ENCODE measurements around the gene RTEL1. TPM values are rescaled to one million over a fixed set of nuclear protein-coding genes. Genes with fewer than 3 reads are reported as not detected.

Gene RTEL1
- total RNA-seq, 1 experiment from 2014 or later: 33.4 TPM

DNA sequence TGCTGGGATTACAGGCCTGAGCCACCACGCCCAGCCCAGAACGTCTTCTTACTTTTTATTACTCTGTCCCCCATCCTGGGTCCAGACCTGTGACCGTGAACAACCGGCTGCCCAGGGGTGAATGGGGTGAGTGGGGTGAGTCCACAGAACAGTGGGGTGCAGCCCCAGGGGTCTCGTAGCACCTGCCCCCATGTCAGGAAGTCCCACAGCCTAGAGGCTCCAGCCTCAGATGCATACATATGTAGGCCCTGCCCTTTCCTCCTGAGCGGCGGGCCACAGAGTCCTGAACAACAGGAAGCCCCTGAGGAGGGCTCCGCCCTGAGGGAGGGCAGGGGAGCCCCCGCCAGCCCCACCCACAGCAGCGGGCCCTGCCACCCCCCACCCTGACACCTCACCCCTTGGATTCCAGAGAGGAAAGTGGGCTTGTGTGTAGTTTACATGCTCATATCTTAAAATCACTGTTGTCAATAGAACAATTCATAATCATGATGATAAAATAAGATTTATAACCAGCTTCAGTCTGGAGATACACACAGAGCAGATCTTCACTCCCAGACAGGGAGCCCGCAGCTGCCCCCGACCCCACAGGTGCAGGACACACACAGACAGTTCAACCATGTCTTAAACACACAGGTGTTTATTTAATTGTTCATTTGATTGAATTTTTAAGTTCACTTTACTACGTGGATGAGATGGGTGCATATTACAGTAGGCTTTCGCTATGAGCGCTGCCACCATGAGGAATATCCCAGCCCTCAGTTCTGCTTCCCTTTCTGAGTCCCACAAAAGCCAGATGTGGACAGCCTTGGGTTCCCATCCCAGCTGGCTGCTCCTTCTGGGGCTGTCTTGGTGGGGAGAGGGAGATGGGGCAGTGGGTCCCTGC, 18.8 kb upstream of the RTEL1 start:
- H3K27ac ChIP-seq (ENCODE audit: insufficient read length, low read depth, low read length): no peak overlapping the region
- no peak overlapping the region for H4K5ac ChIP-seq (ENCODE audit: insufficient read length, low read depth, low read length)
- TF ChIP-seq, protein P1, sequence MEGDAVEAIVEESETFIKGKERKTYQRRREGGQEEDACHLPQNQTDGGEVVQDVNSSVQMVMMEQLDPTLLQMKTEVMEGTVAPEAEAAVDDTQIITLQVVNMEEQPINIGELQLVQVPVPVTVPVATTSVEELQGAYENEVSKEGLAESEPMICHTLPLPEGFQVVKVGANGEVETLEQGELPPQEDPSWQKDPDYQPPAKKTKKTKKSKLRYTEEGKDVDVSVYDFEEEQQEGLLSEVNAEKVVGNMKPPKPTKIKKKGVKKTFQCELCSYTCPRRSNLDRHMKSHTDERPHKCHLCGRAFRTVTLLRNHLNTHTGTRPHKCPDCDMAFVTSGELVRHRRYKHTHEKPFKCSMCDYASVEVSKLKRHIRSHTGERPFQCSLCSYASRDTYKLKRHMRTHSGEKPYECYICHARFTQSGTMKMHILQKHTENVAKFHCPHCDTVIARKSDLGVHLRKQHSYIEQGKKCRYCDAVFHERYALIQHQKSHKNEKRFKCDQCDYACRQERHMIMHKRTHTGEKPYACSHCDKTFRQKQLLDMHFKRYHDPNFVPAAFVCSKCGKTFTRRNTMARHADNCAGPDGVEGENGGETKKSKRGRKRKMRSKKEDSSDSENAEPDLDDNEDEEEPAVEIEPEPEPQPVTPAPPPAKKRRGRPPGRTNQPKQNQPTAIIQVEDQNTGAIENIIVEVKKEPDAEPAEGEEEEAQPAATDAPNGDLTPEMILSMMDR (conservative IDR thresholded peaks at IDR 0.05): no peak
- H2BK15ac ChIP-seq (ENCODE audit: low read depth, low read length): no peak overlapping the region
- no peak overlapping the region for H2BK12ac ChIP-seq (ENCODE audit: insufficient read length, low read depth, low read length)
- H3K56ac ChIP-seq (ENCODE audit: insufficient read length, low read depth, low read length): no peak overlapping the region
- H3K4me1 ChIP-seq (ENCODE audit: insufficient read depth, low read length): no peaks in the 10 kb centered on the region
- no peak overlapping the region for H3K23ac ChIP-seq (ENCODE audit: insufficient read length, low read depth, low read length)
- H4K8ac ChIP-seq (replicated peaks; ENCODE audit: insufficient read length, low read depth, low read length): no peak overlapping the region
- no peak overlapping the region for H2BK20ac ChIP-seq (ENCODE audit: low read depth, low read length, poor library complexity, severe bottlenecking)
- no peak for DNase-seq
- Mint-ChIP-seq H3K4me3 (no peak overlapping the region), H3K27ac (peak overlapping the region in 1 of 3 experiments; percentile 92; a peak in 1 of 7 replicates), H3K9me3 (no peaks in the 10 kb centered on the region; a peak in 1 of 5 replicates), H3K36me3 (ENCODE audit: insufficient read depth in 1 of 3, low read depth in 3 of 3) (peaks cover 0 to 3% (median 0%) of the 10 kb centered on the region in 3 experiments; a peak in 2 of 7 replicates), H3K4me1 (peaks cover 6 to 15% of the 10 kb centered on the region in 2 experiments), H3K27me3 (ENCODE audit: low read depth) (peaks cover 3% of the 10 kb centered on the region)
- H3K23me2 ChIP-seq (ENCODE audit: insufficient read length, low read depth, low read length, poor library complexity, severe bottlenecking): peaks cover 7% of the 10 kb centered on the region
- H3T11ph ChIP-seq (ENCODE audit: low read length): no peak overlapping the region
- no peak overlapping the region for H2AK5ac ChIP-seq (ENCODE audit: insufficient read length, low read length)
- no CpG with 5 or more reads among the region's 15 CpGs for WGBS (ENCODE audit: extremely low coverage, insufficient read length, low lambda C conversion rate)
- H3K9me3 ChIP-seq (ENCODE audit: control insufficient read depth, low read depth, low read length): no peaks in the 10 kb centered on the region
- H2BK5ac ChIP-seq (ENCODE audit: insufficient read length, low read length): no peak overlapping the region
- no peaks in the 10 kb centered on the region for H3K79me1 ChIP-seq (ENCODE audit: insufficient read depth, low read depth, low read length, poor library complexity, severe bottlenecking)
- H3K4ac ChIP-seq (ENCODE audit: low read depth, low read length): no peak overlapping the region
- no peak overlapping the region for H3K18ac ChIP-seq (ENCODE audit: insufficient read length, low read depth, low read length)
- H2BK120ac ChIP-seq (ENCODE audit: low read depth, low read length, poor library complexity, severe bottlenecking): no peak overlapping the region
- H4K91ac ChIP-seq (ENCODE audit: insufficient read length, low read depth, low read length): no peak overlapping the region
- H2AFZ ChIP-seq (ENCODE audit: low read length): no peak overlapping the region
- no peaks in the 10 kb centered on the region for H3K79me2 ChIP-seq (ENCODE audit: insufficient read depth, low read length)
- H4K20me1 ChIP-seq (ENCODE audit: control insufficient read depth, insufficient read depth, insufficient read length): no peaks in the 10 kb centered on the region
- no peak overlapping the region for H3K9ac ChIP-seq (ENCODE audit: extremely low read depth, insufficient read length, low read length)
- no peaks in the 10 kb centered on the region for H3K27me3 ChIP-seq (ENCODE audit: insufficient read depth, low read length)
- no peak overlapping the region for H3K4me2 ChIP-seq (ENCODE audit: insufficient read depth, insufficient read length, low read length)
- no peak overlapping the region for H3K14ac ChIP-seq (ENCODE audit: insufficient read depth, low read length)
